H9 (cell line): ENCODE results near the gene SRSF11. TPM values are rescaled to one million over a fixed set of nuclear protein-coding genes. Genes with fewer than 3 reads are reported as not detected.

Experiments
- DNase-seq: peaks from one replicate; pipeline ENCODE4 v3.0.0-alpha.2; 2017
- H2AFZ ChIP-seq: one replicate; pipeline ENCODE4 v1.6.1; 2013; ENCODE audit warnings: mild to moderate bottlenecking, low read length, control low read depth, moderate library complexity
- H2AK5ac ChIP-seq: 2 replicates; pipeline ENCODE4 v1.6.1; 2013; ENCODE audit warnings: low read length, control low read depth, mixed read lengths; ENCODE audit not compliant: insufficient read length
- H2BK120ac ChIP-seq: one replicate; pipeline ENCODE4 v1.6.1; 2013; ENCODE audit warnings: low read depth, mild to moderate bottlenecking, low read length, control low read depth, inconsistent platforms; ENCODE audit not compliant: poor library complexity, severe bottlenecking
- H2BK12ac ChIP-seq: 2 replicates; pipeline ENCODE4 v1.6.1; 2013; ENCODE audit warnings: low read length, control low read depth, mixed read lengths, low read depth; ENCODE audit not compliant: insufficient read length
- H2BK15ac ChIP-seq: 2 replicates; pipeline ENCODE4 v1.6.1; 2013; ENCODE audit warnings: low read depth, low read length, control low read depth
- H2BK20ac ChIP-seq: one replicate; pipeline ENCODE4 v1.6.1; 2013; ENCODE audit warnings: low read depth, mild to moderate bottlenecking, low read length, control low read depth, inconsistent platforms; ENCODE audit not compliant: poor library complexity, severe bottlenecking
- H2BK5ac ChIP-seq: 2 replicates; pipeline ENCODE4 v1.6.1; 2013; ENCODE audit warnings: low read length, control low read depth, mixed read lengths; ENCODE audit not compliant: insufficient read length
- H3K14ac ChIP-seq: 2 replicates; pipeline ENCODE4 v1.6.1; 2013; ENCODE audit warnings: low read length, control low read depth; ENCODE audit not compliant: insufficient read depth
- H3K18ac ChIP-seq: 2 replicates; pipeline ENCODE4 v1.6.1; 2013; ENCODE audit warnings: low read depth, mild to moderate bottlenecking, mixed read lengths, low read length, control low read depth; ENCODE audit not compliant: insufficient read length
- H3K23ac ChIP-seq: 2 replicates; pipeline ENCODE4 v1.6.1; 2013; ENCODE audit warnings: low read length, control low read depth, mixed read lengths, low read depth; ENCODE audit not compliant: insufficient read length
- H3K23me2 ChIP-seq: 2 replicates; pipeline ENCODE4 v1.6.1; 2013; ENCODE audit warnings: low read depth, mild to moderate bottlenecking, mixed read lengths, low read length, control low read depth; ENCODE audit not compliant: insufficient read length, poor library complexity, severe bottlenecking
- H3K27ac ChIP-seq: 2 replicates; pipeline ENCODE4 v1.5.1; 2013; ENCODE audit warnings: low read length, control low read depth, mixed read lengths, low read depth; ENCODE audit not compliant: insufficient read length
- H3K27me3 ChIP-seq: 2 replicates; pipeline ENCODE4 v1.6.1; 2013; ENCODE audit warnings: low read length, control low read depth, inconsistent platforms; ENCODE audit not compliant: insufficient read depth
- H3K4ac ChIP-seq: 2 replicates; pipeline ENCODE4 v1.6.1; 2013; ENCODE audit warnings: low read depth, mild to moderate bottlenecking, control low read depth, inconsistent platforms, low read length, moderate library complexity
- H3K4me1 ChIP-seq: 2 replicates; pipeline ENCODE4 v1.6.1; 2013; ENCODE audit warnings: low read length, control low read depth, inconsistent platforms; ENCODE audit not compliant: insufficient read depth
- H3K4me2 ChIP-seq: 2 replicates; pipeline ENCODE4 v1.6.1; 2013; ENCODE audit warnings: low read length, control low read depth, mixed read lengths; ENCODE audit not compliant: insufficient read length, insufficient read depth
- H3K56ac ChIP-seq: 2 replicates; pipeline ENCODE4 v1.6.1; 2013; ENCODE audit warnings: low read depth, mild to moderate bottlenecking, mixed read lengths, low read length, control low read depth; ENCODE audit not compliant: insufficient read length
- H3K79me1 ChIP-seq: 2 replicates; pipeline ENCODE4 v1.6.1; 2013; ENCODE audit warnings: low read depth, mild to moderate bottlenecking, moderate library complexity, low read length, control low read depth, inconsistent platforms; ENCODE audit not compliant: insufficient read depth, poor library complexity, severe bottlenecking
- H3K79me2 ChIP-seq: 2 replicates; pipeline ENCODE4 v1.6.1; 2013; ENCODE audit warnings: low read length, control low read depth, inconsistent platforms; ENCODE audit not compliant: insufficient read depth
- H3K9ac ChIP-seq: 2 replicates; pipeline ENCODE4 v1.6.1; 2013; ENCODE audit warnings: low read length, control low read depth, mixed read lengths; ENCODE audit not compliant: insufficient read length; ENCODE audit errors: extremely low read depth
- H3K9me3 ChIP-seq: one replicate; pipeline ENCODE4 v1.6.1; 2013; ENCODE audit warnings: low read depth, low read length, inconsistent platforms; ENCODE audit not compliant: control insufficient read depth
- H3T11ph ChIP-seq: one replicate; pipeline ENCODE4 v1.6.1; 2013; ENCODE audit warnings: mild to moderate bottlenecking, low read length, control low read depth, inconsistent platforms
- H4K20me1 ChIP-seq: one replicate; pipeline ENCODE4 v1.6.1; 2013; ENCODE audit not compliant: control insufficient read depth, insufficient read length, insufficient read depth
- H4K5ac ChIP-seq: 2 replicates; pipeline ENCODE4 v1.6.1; 2013; ENCODE audit warnings: low read depth, mild to moderate bottlenecking, mixed read lengths, low read length, control low read depth; ENCODE audit not compliant: insufficient read length
- H4K8ac ChIP-seq: replicated peaks from 2 replicates; pipeline ENCODE4 v1.6.1; 2013; ENCODE audit warnings: low read length, control low read depth, mixed read lengths, low read depth; ENCODE audit not compliant: insufficient read length
- H4K91ac ChIP-seq: 2 replicates; pipeline ENCODE4 v1.6.1; 2013; ENCODE audit warnings: low read depth, mild to moderate bottlenecking, moderate library complexity, mixed read lengths, low read length, control low read depth; ENCODE audit not compliant: insufficient read length
- H3K27ac Mint-ChIP-seq, 3 experiments: 2 replicates in 2 of 3; 3 replicates in 1 of 3; pipeline ENCODE4 v1.8.0; 2020 to 2021; ENCODE audit warnings: mixed read lengths in 3 of 3, mild to moderate bottlenecking in 1 of 3, moderate library complexity in 1 of 3
- H3K27me3 Mint-ChIP-seq: 2 replicates; pipeline ENCODE4 v1.8.0; 2021; ENCODE audit warnings: low read depth, mild to moderate bottlenecking, moderate library complexity, mixed read lengths
- H3K36me3 Mint-ChIP-seq, 3 experiments: 2 replicates in 2 of 3; 3 replicates in 1 of 3; pipeline ENCODE4 v1.8.0; 2020 to 2021; ENCODE audit warnings: low read depth in 3 of 3, mixed read lengths in 3 of 3; ENCODE audit not compliant: insufficient read depth in 1 of 3
- H3K4me1 Mint-ChIP-seq, 2 experiments: 2 replicates each; pipeline ENCODE4 v1.8.0; 2020; ENCODE audit warnings: mixed read lengths in 2 of 2
- H3K4me3 Mint-ChIP-seq, 2 experiments: 2 replicates in 1 of 2; 3 replicates in 1 of 2; pipeline ENCODE4 v1.8.0; 2020 to 2021; ENCODE audit warnings: mild to moderate bottlenecking in 2 of 2, mixed read lengths in 2 of 2, moderate library complexity in 1 of 2
- H3K9me3 Mint-ChIP-seq, 2 experiments: 2 replicates in 1 of 2; 3 replicates in 1 of 2; pipeline ENCODE4 v1.8.0; 2020; ENCODE audit warnings: mild to moderate bottlenecking in 2 of 2, mixed read lengths in 2 of 2, moderate library complexity in 1 of 2
- CTCF ChIP-seq: fragments of 200-600 bp; sonication (generic); conservative IDR thresholded peaks from 3 replicates; pipeline ENCODE4 v1.8.0; 2021; ENCODE audit warnings: antibody characterized with exemption, mild to moderate bottlenecking
- WGBS: extraction: QIAGEN DNeasy Blood & Tissue Kit; methylation state at CpG from one replicate; pipeline ENCODE4 v1.1.7; 2013; ENCODE audit warnings: missing lambda C conversion rate, low lambda C conversion rate, mixed read lengths; ENCODE audit not compliant: insufficient read length; ENCODE audit errors: extremely low coverage; 5-methylcytosine and 5-hydroxymethylcytosine counted together
- total RNA-seq: library from RNA; stranded (reverse); gene quantifications from 2 replicates; pipeline ENCODE4 v1.2.1, GENCODE V29; 2021

Gene SRSF11
- total RNA-seq, 1 experiment from 2014 or later: 214 TPM

- no peak overlapping the region for H3T11ph ChIP-seq
- H3K4me2 ChIP-seq: no peak overlapping the region
- no peak overlapping the region for H2AFZ ChIP-seq
- H2BK15ac ChIP-seq: no peak overlapping the region
- H3K9me3 ChIP-seq: no peaks in the 10 kb centered on the region
- H2BK5ac ChIP-seq: no peak overlapping the region
- no peak overlapping the region for H3K4ac ChIP-seq
- Mint-ChIP-seq H3K4me3 (no peak overlapping the region), H3K4me1 (peaks cover 9 to 13% of the 10 kb centered on the region in 2 experiments), H3K9me3 (no peaks in the 10 kb centered on the region), H3K27ac (no peak overlapping the region), H3K36me3 (no peaks in the 10 kb centered on the region; a peak in 1 of 7 replicates), H3K27me3 (no peaks in the 10 kb centered on the region)
- no peak for DNase-seq
- no CpG with 5 or more reads among the region's 4 CpGs for WGBS
- H3K79me1 ChIP-seq: peaks cover 3% of the 10 kb centered on the region
- H4K8ac ChIP-seq: no peak overlapping the region
- no peak overlapping the region for H4K91ac ChIP-seq
- no peaks in the 10 kb centered on the region for H3K4me1 ChIP-seq
- H2BK20ac ChIP-seq: no peak overlapping the region
- H2BK12ac ChIP-seq: no peak overlapping the region
- H3K79me2 ChIP-seq: peaks cover 11% of the 10 kb centered on the region; the same call in 1 of the 2 replicates
- no peak overlapping the region for H4K5ac ChIP-seq
- H2BK120ac ChIP-seq: no peak overlapping the region
- H3K18ac ChIP-seq: no peak overlapping the region
- no peak for TF ChIP-seq CTCF
- H3K56ac ChIP-seq: no peak overlapping the region
- no peak overlapping the region for H3K9ac ChIP-seq
- no peaks in the 10 kb centered on the region for H4K20me1 ChIP-seq
- H3K27me3 ChIP-seq: no peaks in the 10 kb centered on the region
- H3K27ac ChIP-seq: no peak overlapping the region
- no peak overlapping the region for H3K14ac ChIP-seq
- H3K23ac ChIP-seq: no peak overlapping the region
- no peak overlapping the region for H2AK5ac ChIP-seq
- peaks cover 3% of the 10 kb centered on the region for H3K23me2 ChIP-seq
These were observed 21.1 kb upstream of the SRSF11 start for GRCh38 chr1:70200065-70200464.
